ENCODE data around the gene SEMA6C.
"Not testable (repeated sequence)": the region's sequence is repeated elsewhere in the genome, so short reads cannot be mapped to it uniquely, and the experiment has no call there.

SEMA6C gene

DNA sequence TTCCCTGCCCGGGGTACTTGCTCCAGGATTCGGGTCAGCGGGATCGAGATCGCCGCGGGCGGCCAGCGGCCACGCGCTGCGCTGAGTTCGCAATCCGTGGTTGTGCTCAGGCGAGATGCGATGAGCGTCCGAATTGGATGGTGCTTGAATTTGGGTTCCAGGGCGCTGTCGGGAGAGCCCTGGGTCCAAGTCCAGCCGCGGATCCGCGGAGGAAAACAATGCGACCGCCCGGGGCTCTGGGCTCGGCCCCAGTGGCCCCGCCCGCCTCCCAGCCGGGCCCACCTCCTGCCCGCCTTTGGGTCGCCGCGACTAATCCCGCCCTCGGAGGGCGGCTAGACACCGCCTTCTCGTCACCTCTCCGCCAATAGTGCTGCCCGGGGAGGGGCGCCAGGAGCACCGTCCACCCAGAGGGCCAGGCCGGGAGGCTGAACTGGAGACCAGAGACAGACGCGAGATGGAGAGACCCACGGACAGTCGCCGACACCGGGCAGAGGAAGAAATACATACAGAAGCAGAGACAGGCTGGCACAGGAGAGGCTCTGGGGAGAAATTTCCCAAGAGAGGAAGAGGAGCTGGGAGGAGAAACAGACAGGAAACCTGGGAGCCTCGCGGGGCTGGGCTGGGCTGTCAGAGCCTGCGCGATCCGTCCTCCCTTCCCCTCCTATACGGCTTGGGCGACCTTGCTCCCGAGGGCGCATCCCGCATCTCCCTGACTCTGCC lies at the start of gene SEMA6C:
TSS of gene SEMA6C (minus strand) at position 220 of the 720 bp plus-strand sequence. CDS start 4,010 bp downstream, outside the sequence.
- peak; percentile 95 for DNase-seq

DNA sequence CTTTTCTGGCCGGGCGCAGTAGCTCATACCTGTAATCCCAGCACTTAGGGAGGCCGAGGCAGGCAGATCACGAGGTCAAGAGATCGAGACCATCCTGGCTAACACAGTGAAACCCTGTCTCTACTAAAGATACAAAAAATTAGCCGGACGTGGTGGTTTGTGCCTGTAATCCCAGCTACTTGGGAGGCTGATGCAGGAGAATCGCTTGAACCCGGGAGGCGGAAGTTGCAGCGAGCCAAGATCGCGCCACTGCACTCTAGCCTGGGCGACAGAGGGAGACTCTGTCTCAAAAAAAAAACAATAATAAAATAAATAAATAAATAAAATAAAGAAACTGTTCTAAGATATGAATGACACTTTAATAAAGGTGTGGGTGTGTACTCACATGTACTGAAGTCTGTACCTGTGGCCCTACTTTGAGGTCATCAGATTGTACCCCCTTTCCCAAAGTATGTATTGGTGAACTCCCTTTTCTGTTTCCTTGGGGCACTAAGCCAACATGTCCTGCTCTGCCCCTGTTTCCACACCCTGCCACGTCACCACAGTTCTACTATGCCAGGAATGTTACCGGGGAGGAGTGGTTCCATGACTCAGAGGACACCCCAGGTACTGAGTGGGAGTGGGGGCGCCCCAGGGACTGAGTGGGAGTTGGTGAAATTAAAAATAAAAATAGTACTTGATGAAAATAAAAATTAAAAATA lies 48.6 kb upstream of the SEMA6C start:
- peak; percentile 81 for DNase-seq

DNA sequence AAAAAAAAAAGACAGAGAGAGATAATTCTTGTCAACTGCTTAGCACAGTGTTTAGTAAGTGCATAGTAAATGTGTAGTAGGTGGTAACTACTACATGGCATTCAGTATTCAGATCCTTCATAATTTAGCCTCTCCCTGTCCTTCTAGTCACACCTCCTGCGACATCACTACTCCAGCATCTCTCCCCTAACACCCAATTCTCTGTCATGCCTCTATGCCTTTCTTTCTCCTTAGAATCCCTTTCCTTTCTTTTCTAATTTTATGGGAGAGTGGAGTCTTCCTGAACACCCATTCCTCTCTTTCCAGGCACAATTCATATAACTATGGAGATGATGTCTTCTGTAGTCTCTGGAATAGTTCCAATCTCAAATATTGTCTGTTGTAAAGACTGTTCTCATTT lies 47.4 kb upstream of the SEMA6C start:
- DNase-seq: no peak

DNA sequence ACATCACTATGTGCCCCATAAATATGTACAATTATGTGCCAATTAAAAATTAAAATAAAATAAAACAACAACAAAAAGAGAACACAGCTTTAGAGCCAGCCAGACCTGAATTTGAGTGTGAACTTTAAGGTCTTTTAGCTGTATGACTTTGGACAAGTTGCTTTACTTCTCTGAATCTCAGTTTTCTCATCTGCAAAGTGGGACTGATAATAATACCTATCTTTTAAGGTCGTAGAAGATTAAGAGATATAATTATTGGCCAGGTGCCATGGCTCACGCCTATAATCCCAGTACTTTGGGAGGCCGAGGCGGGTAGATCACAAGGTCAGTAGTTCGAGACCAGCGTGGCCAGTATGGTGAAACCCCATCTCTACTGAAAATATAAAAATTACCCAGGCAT lies 46.9 kb upstream of the SEMA6C start:
- DNase-seq: no peak

DNA sequence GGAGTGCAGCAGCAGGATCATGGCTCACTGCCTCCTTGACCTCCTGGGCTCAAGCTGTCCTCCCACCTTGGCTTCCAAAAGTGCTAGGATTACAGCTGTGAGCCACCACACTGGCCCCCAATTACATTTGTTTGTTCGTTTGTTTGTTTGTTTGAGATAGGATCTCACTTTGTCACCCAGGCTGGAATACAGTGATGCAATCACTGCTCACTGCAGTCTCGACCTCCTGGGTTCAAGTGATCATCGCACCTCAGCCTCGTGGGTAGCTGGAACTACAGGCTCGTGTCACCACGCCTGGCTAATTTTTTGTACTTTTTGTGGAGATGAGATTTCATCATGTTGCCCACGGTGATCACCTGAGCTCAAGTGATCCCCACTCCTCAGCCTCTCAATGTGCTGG lies 45.6 kb upstream of the SEMA6C start:
- no peak for DNase-seq

DNA sequence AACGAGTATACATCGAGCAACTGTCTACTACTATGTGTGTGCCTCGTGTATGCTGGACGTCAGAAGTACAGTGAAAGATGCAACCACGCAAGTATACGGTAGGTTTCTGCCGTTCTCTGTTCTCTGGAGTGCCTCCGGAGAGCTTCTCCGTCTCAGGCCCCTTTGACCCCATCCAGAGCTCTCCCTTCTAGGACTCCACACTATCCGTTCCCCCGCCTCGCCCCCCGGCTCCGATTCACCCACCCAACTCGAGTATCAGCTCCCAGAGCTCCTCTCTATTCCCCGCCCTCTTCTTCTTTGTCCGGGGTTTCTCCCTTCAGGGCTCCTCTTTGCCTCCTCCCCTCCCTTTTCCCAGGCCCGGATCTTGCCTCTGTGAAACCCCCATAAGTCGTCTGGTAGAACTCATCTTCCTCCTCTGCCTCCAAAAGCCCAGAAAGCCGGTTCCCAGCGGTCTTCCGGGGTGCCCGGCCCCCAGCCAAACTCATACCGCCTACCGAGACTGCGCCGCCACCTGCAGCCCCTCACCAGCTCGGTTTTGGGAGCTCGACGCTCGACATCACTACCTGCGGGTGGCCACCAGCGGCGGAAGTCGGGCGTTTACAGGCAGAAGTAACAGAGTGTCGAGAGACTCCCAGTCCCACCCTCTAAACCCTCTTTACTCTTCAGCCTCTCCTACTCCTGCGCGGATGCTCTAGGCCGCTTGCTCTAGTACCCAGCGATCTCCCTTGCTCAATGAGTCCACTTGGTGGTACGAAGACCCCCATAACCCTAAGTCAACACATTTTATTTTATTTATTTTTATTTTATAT lies 43.4 kb upstream of the SEMA6C start, which contains the start of gene VPS72:
TSS of gene VPS72 (minus strand) at position 561 of the 809 bp plus-strand sequence. CDS start at position 485, 76 bp downstream.
- DNase-seq: peak; percentile 55

GRCh38 chr1:151188667-151189066 lies 42.2 kb upstream of the SEMA6C start:
- not testable (repeated sequence) for DNase-seq

DNA sequence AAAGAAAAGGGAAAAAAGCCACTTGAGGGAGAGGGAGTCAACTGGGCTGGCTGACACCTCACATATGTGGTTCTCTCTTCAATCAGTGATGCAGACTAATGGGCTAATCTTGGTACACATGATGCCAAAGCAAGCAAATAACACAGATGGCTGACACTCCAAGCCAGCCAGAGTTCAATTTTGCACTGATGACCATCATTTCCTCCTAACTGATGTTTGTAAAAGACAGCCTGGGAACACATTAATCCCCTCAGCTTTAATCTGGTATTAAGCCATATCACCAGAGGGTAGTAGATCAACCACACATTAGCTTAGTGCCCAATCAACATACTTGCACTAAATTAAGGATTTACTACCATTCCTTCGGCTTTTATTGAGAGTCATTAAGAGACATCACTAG lies 40.8 kb upstream of the SEMA6C start:
- no peak for DNase-seq

- no peak for DNase-seq
Measured at GRCh38 chr1:151184211-151184610, 37.8 kb upstream of the SEMA6C start.

GRCh38 chr1:151176514-151177045 lies 30.1 kb upstream of the SEMA6C start:
- DNase-seq: no peak

DNA sequence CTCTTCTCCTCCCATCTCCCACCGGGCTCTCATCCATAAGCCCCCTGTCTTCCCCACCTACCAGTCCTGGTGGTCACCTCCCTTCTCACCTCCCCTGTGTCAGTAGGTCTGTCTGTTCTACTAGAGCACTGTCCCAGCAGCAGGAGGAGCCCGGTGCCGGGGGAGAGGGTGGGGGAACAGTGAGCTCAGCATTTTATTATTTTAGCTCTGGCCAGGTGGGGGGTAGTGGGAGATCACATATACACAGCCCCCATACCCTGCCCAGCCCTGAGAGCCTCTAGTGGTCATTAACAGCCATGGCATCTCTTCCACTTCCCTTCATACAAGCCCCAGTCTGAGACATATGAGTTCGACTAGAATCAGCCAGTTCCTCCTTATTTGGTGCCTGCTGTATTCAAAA lies 29.4 kb upstream of the SEMA6C start, which contains the start of gene TMOD4:
TSS of gene TMOD4 (minus strand) at position 119 of the 400 bp plus-strand sequence. CDS start 1,106 bp downstream, outside the sequence.
- no peak for DNase-seq

DNA sequence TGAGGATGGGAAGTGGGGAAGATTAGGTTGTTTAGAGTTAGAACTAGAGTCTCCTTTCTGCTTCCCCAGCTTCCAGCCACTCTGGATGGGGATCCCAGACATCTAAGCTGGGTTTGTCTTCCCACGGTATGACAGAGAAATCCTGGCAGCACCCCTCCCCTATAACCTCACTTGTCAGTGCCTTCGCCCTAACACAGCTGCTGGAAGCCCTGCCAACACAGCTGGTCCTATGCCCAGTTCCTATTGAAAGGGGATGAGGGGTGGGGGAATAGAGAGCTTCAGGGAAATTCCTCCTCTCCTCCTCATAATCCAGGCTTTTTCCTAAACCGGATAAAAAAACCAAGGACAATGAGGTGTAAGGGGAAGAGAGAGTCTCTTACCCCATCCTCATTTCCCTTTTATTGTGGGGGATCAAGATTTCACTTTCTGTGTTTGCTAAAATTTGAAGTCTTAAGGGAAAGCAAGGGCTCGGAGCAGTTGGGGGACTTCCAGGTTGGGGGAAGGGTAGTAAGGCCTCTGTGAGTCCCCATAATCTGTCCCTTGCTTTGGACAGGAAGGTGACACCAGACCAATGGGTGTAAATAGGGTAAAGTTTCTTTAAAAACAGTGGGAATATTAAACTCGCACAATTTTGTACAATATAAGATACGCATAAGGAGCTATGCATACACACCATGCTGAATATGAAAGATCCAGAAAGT lies 28.8 kb upstream of the SEMA6C start:
- no peak for DNase-seq

- no peak for DNase-seq
Measured at GRCh38 chr1:151171190-151171589, 24.8 kb upstream of the SEMA6C start.

DNA sequence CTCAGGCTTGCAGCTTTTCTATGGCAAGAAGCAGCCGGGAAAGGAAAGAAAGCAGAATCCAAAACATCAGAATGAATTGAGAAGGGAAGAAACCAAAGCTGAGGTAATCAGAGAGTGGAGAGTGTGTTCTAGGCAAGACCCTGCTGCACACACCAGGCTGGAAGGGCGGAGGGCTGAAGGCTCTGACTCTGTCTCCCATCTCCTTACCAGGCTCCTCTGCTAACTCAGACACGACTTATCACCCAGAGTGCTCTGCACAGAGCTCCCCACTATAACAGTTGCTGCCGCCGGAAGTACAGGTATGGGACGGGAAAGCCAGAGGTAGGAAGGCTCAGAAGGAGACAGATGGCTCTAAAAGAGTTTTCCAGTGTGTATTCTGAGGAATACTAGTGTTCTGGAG lies 20.7 kb upstream of the SEMA6C start:
- DNase-seq: no peak

DNA sequence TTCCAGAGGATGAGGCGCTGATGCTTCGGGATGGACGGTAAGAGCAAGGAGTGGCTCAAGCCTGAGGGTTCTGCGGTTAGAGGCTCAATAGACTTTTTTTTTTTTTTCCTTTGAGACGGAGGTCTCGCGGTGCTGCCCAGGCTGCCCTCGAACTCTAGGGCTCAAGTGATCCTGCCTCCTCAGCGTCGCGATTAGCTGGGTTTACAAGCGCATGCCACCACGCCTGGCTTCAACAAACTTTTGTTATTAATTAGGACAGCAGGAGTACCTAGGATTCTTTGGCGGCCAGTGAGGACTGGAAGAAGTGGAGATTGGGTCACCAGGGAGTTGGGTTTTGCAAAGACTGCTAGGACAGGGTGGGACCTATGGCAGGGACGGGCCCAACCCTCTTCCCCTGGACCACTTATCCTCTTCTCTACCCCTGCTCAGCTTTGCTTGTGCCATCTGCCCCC lies 20.1 kb upstream of the SEMA6C start:
- DNase-seq: no peak

GRCh38 chr1:151165738-151166504 lies 19.5 kb upstream of the SEMA6C start, which contains the start of the genes LYSMD1 and SCNM1:
TSS of gene LYSMD1 (minus strand) at chr1:151165902. CDS start at chr1:151165258, 644 bp downstream.
TSS of gene SCNM1 (plus strand) at chr1:151166144. CDS start at chr1:151166153, 9 bp downstream.
- peak; percentile 94 for DNase-seq

GRCh38 chr1:151165281-151165737 lies 18.9 kb upstream of the SEMA6C start:
- DNase-seq: no peak

DNA sequence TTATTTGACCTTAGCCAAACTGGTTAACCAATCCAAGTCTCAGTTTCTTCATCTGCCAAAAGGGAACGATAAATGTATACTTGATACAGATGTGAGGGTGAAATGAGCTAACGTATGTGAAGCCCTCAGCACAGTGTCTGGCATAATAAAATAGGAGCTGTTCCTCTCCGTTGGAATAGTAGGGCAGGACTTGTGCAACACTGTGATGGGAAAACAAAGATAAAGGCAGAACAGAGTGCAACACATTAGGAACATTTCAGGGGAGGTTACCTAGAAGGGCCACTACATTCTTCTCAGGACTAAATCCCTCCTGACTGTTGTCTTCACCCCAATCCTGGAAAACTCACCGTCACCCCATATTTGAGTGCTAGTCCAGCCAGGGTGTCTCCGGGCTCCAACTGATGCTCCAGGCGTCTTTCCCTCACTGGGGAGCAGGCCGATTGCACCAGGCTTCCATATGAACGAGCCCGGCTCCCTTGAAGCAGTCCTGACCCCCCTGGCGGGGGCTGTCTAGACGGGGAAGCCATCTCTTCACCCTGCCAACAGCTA lies 18.4 kb upstream of the SEMA6C start:
- no peak for DNase-seq

DNA sequence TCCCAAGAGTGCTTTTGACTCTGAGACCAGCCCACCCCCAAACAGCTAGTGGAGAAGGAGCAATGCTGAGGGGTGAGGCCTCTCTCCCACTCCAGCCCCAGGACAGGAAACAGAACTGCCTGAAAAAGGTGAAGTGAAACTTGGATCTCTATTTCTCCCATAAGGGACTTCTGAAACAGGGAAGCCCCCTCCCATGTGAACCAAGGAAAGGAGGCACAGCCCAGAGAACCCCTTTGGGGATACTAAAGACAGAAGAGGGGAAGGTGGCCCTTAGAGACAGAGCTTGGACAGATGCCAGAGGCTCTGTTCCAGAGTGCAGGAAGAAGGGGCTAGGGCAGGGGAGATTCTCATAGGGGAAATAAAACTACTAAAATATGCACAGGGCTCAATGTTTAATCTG lies 12.9 kb upstream of the SEMA6C start:
- no peak for DNase-seq

DNA sequence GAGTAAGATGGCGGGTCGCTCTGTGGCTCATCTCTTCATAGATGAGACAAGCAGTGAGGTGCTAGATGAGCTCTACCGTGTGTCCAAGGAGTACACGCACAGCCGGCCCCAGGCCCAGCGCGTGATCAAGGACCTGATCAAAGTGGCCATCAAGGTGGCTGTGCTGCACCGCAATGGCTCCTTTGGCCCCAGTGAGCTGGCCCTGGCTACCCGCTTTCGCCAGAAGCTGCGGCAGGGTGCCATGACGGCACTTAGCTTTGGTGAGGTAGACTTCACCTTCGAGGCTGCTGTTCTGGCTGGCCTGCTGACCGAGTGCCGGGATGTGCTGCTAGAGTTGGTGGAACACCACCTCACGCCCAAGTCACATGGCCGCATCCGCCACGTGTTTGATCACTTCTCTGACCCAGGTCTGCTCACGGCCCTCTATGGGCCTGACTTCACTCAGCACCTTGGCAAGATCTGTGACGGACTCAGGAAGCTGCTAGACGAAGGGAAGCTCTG lies 12.4 kb upstream of the SEMA6C start:
- DNase-seq: no peak

DNA sequence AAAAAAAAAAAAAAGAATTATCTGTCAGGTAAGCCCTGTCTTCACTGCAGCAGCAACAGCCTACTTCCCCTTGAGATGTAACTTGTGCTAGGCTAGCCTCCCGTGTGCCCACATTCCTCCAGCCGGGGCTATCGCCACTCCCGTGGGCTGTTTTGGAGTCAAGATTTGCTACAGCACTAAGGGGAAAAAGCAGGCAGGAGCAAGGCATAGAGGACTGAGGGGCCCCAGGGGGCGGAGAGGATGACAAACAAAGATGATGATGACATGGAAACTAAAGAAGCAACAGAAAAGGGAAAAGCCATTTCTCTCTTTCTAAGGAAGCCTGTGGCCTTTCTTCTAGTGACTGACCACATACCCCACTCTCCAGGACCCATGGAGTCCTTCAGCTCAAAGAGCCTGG lies 11.9 kb upstream of the SEMA6C start:
- DNase-seq: no peak

All from T1000 (cell line).